ENCODE measurements around the gene FAM20A. TPM values are rescaled to one million over a fixed set of nuclear protein-coding genes. Genes with fewer than 3 reads are reported as not detected.

Gene FAM20A
- total RNA-seq, 2 experiments from 2014 or later = not detected

GRCh38 chr17:68589086-68589485 lies 12.1 kb downstream of the FAM20A start:
- Mint-ChIP-seq H3K27ac (no peak overlapping the region), H3K4me1 (ENCODE audit: low read depth) (no peaks in the 10 kb centered on the region), H3K9me3 (peaks cover 7% of the 10 kb centered on the region), H3K36me3 (ENCODE audit: low read depth) (no peaks in the 10 kb centered on the region), H3K4me3 (no peak overlapping the region), H3K27me3 (peaks cover 42% of the 10 kb centered on the region)
- ChIA-PET POLR2A (no interaction called here), CTCF (no interaction called here)
- H3K4me3 ChIP-seq (ENCODE audit: low read length) = no peak overlapping the region
- DNase-seq (no peak), ATAC-seq (ENCODE audit: poor library complexity) (no peak)
- no peak overlapping the region for H3K27ac ChIP-seq (ENCODE audit: low read depth in 1 of 2, low read length in 2 of 2)
- no peaks in the 10 kb centered on the region for H3K36me3 ChIP-seq (ENCODE audit: insufficient read depth, low read length)
- TF ChIP-seq CTCF (IDR thresholded peaks at IDR 0.05) = no peak
- H3K27me3 ChIP-seq (ENCODE audit: control insufficient read depth in 1 of 2, insufficient read depth in 2 of 2, low read length in 2 of 2) = peaks cover 5 to 26% of the 10 kb centered on the region in 2 experiments
- H3K9me3 ChIP-seq (ENCODE audit: control insufficient read depth in 1 of 2, insufficient read depth in 1 of 2, low read length in 2 of 2) = peaks cover 0 to 9% of the 10 kb centered on the region in 2 experiments
- intact Hi-C loops (cut with DNase I, micrococcal nuclease) = no loop called here
- H3K4me1 ChIP-seq (ENCODE audit: insufficient read depth, low read length) = no peaks in the 10 kb centered on the region

GRCh38 chr17:68588362-68588761 lies 12.8 kb downstream of the FAM20A start:
- no peak for ATAC-seq (ENCODE audit: poor library complexity)
- no peak for DNase-seq
- Mint-ChIP-seq H3K27ac (no peak overlapping the region), H3K36me3 (ENCODE audit: low read depth) (no peaks in the 10 kb centered on the region), H3K4me1 (ENCODE audit: low read depth) (no peaks in the 10 kb centered on the region), H3K27me3 (peaks cover 37% of the 10 kb centered on the region), H3K9me3 (peaks cover 7% of the 10 kb centered on the region), H3K4me3 (no peak overlapping the region)
- TF ChIP-seq CTCF (IDR thresholded peaks at IDR 0.05) = no peak
- Histone ChIP-seq H3K27ac (ENCODE audit: low read depth in 1 of 2, low read length in 2 of 2) (no peak overlapping the region), H3K4me3 (ENCODE audit: low read length) (no peak overlapping the region), H3K27me3 (ENCODE audit: control insufficient read depth in 1 of 2, insufficient read depth in 2 of 2, low read length in 2 of 2) (peaks cover 0 to 21% of the 10 kb centered on the region in 2 experiments), H3K4me1 (ENCODE audit: insufficient read depth, low read length) (no peaks in the 10 kb centered on the region), H3K9me3 (ENCODE audit: control insufficient read depth in 1 of 2, insufficient read depth in 1 of 2, low read length in 2 of 2) (peaks cover 0 to 9% of the 10 kb centered on the region in 2 experiments), H3K36me3 (ENCODE audit: insufficient read depth, low read length) (no peaks in the 10 kb centered on the region)
- intact Hi-C loops (cut with DNase I, micrococcal nuclease) = no loop called here
- CTCF ChIA-PET = no interaction called here
- POLR2A ChIA-PET = no interaction called here

GRCh38 chr17:68587847-68588246 lies 13.3 kb downstream of the FAM20A start:
- H3K9me3 Mint-ChIP-seq = peaks cover 7% of the 10 kb centered on the region
- H3K4me1 Mint-ChIP-seq (ENCODE audit: low read depth) = no peaks in the 10 kb centered on the region
- H3K4me3 Mint-ChIP-seq = no peak overlapping the region
- H3K27ac ChIP-seq (ENCODE audit: low read depth in 1 of 2, low read length in 2 of 2) = no peak overlapping the region
- POLR2A ChIA-PET = no interaction called here
- H3K4me3 ChIP-seq (ENCODE audit: low read length) = no peak overlapping the region
- no peak overlapping the region for H3K27ac Mint-ChIP-seq
- H3K27me3 ChIP-seq (ENCODE audit: control insufficient read depth in 1 of 2, insufficient read depth in 2 of 2, low read length in 2 of 2) = peaks cover 0 to 16% of the 10 kb centered on the region in 2 experiments
- peaks cover 31% of the 10 kb centered on the region for H3K27me3 Mint-ChIP-seq
- DNase-seq (no peak), ATAC-seq (ENCODE audit: poor library complexity) (no peak)
- CTCF ChIA-PET = no interaction called here
- no peaks in the 10 kb centered on the region for H3K36me3 Mint-ChIP-seq (ENCODE audit: low read depth)
- intact Hi-C loops (cut with DNase I, micrococcal nuclease) = no loop called here
- no peaks in the 10 kb centered on the region for H3K4me1 ChIP-seq (ENCODE audit: insufficient read depth, low read length)
- peaks cover 0 to 9% of the 10 kb centered on the region in 2 experiments for H3K9me3 ChIP-seq (ENCODE audit: control insufficient read depth in 1 of 2, insufficient read depth in 1 of 2, low read length in 2 of 2)
- TF ChIP-seq CTCF (IDR thresholded peaks at IDR 0.05) = no peak
- no peaks in the 10 kb centered on the region for H3K36me3 ChIP-seq (ENCODE audit: insufficient read depth, low read length)

Measured in CD4-positive, alpha-beta T cell (primary cell).